ENCODE measurements around the gene ACP2. TPM values are rescaled to one million over a fixed set of nuclear protein-coding genes. Genes with fewer than 3 reads are reported as not detected.

The ACP2 gene
- polyA plus RNA-seq, 3 donors = 13.1 to 25.3 (median 20.5) TPM

GRCh38 chr11:47213950-47214565 lies 34.6 kb downstream of the ACP2 start:
- H4K20me1 ChIP-seq (ENCODE audit: insufficient read depth, low read length) = no peaks in the 10 kb centered on the region
- Mint-ChIP-seq H3K4me1 (peaks cover 23% of the 10 kb centered on the region), H3K27ac (peak overlapping the region; percentile 97 to 100 (median 100)), H3K4me3 (peak overlapping the region; percentile 98 to 100), H3K27me3 (ENCODE audit: low read depth in 3 of 3) (peaks cover 0 to 2% (median 0%) of the 10 kb centered on the region in 3 donors), H3K9me3 (peaks cover 0 to 4% (median 0%) of the 10 kb centered on the region in 7 donors), H3K36me3 (peaks cover 7 to 8% of the 10 kb centered on the region in 2 donors)
- DNase-seq = peak; percentile 84 to 89 (median 84)
- H3K27ac ChIP-seq (ENCODE audit: low read depth in 1 of 2, low read length in 2 of 2) = peak overlapping the region; percentile 90 to 93
- peak overlapping the region; percentile 81 for H3K9ac ChIP-seq (ENCODE audit: insufficient read depth, low read length, poor library complexity, severe bottlenecking)
- WGBS (ENCODE audit: insufficient coverage) = 11% methylated on average over 17 of the region's 20 CpGs
- intact Hi-C loops (cut with micrococcal nuclease) = loop anchor here (1.0 to 2.0 kb wide), 2 partner anchors 55 kb away; no protein-coding TSS in a partner anchor
- H3K79me2 ChIP-seq (ENCODE audit: insufficient read depth, low read length) = peaks cover 40% of the 10 kb centered on the region
- H3K4me3 ChIP-seq (replicated peaks in 1 of 3; ENCODE audit: low read depth in 2 of 3, low read length in 3 of 3) = peak overlapping the region; percentile 79 to 99 (median 81)
- no peaks in the 10 kb centered on the region for H3K27me3 ChIP-seq (ENCODE audit: control insufficient read depth in 2 of 2, insufficient read depth in 2 of 2, low read length in 2 of 2)
- no peak for TF ChIP-seq CTCF (IDR thresholded peaks at IDR 0.05)
- H3K4me2 ChIP-seq (replicated peaks; ENCODE audit: extremely low read depth, low read length, poor library complexity, severe bottlenecking) = peak overlapping the region; percentile 100
- H3K4me1 ChIP-seq (ENCODE audit: control insufficient read depth in 1 of 2, insufficient read depth in 2 of 2, low read length in 2 of 2) = peaks cover 15 to 29% of the 10 kb centered on the region in 2 donors
- H3K36me3 ChIP-seq (replicated peaks in 1 of 2; ENCODE audit: control insufficient read depth in 1 of 2, insufficient read depth in 2 of 2, low read length in 2 of 2) = peaks cover 0 to 10% of the 10 kb centered on the region in 2 donors
- H3K9me3 ChIP-seq (replicated peaks in 1 of 2; ENCODE audit: control insufficient read depth in 1 of 2, insufficient read depth in 1 of 2, low read length in 2 of 2) = no peaks in the 10 kb centered on the region
- peak overlapping the region; percentile 93 for H2AFZ ChIP-seq (ENCODE audit: insufficient read depth, low read depth, low read length, poor library complexity, severe bottlenecking)

- TF ChIP-seq CTCF (IDR thresholded peaks at IDR 0.05) = no peak
Measured at GRCh38 chr11:47212938-47213337, 35.7 kb downstream of the ACP2 start.

More at GRCh38 chr11:47212938-47213337, 35.7 kb downstream of the ACP2 start:
- peaks cover 0 to 3% (median 0%) of the 10 kb centered on the region in 3 donors for H3K27me3 Mint-ChIP-seq (ENCODE audit: low read depth in 3 of 3)
- Histone ChIP-seq H3K4me2 (replicated peaks; ENCODE audit: extremely low read depth, low read length, poor library complexity, severe bottlenecking) (no peak overlapping the region), H3K9ac (ENCODE audit: insufficient read depth, low read length, poor library complexity, severe bottlenecking) (no peak overlapping the region), H3K36me3 (replicated peaks in 1 of 2; ENCODE audit: control insufficient read depth in 1 of 2, insufficient read depth in 2 of 2, low read length in 2 of 2) (peaks cover 0 to under 1% of the 10 kb centered on the region in 2 donors), H4K20me1 (ENCODE audit: insufficient read depth, low read length) (no peaks in the 10 kb centered on the region), H3K4me3 (replicated peaks in 1 of 3; ENCODE audit: low read depth in 2 of 3, low read length in 3 of 3) (no peak overlapping the region), H3K27ac (ENCODE audit: low read depth in 1 of 2, low read length in 2 of 2) (no peak overlapping the region), H3K9me3 (replicated peaks in 1 of 2; ENCODE audit: control insufficient read depth in 1 of 2, insufficient read depth in 1 of 2, low read length in 2 of 2) (no peaks in the 10 kb centered on the region), H2AFZ (ENCODE audit: insufficient read depth, low read depth, low read length, poor library complexity, severe bottlenecking) (no peak overlapping the region), H3K79me2 (ENCODE audit: insufficient read depth, low read length) (peaks cover 29% of the 10 kb centered on the region), H3K4me1 (ENCODE audit: control insufficient read depth in 1 of 2, insufficient read depth in 2 of 2, low read length in 2 of 2) (peaks cover 15 to 29% of the 10 kb centered on the region in 2 donors), H3K27me3 (ENCODE audit: control insufficient read depth in 2 of 2, insufficient read depth in 2 of 2, low read length in 2 of 2) (no peaks in the 10 kb centered on the region)
- peaks cover 20% of the 10 kb centered on the region for H3K4me1 Mint-ChIP-seq
- WGBS (ENCODE audit: insufficient coverage) = 98% methylated on average over 11 of the region's 12 CpGs
- peak overlapping the region in 1 of 7 donors; percentile 41 for H3K27ac Mint-ChIP-seq
- intact Hi-C loops (cut with micrococcal nuclease) = no loop called here
- peaks cover 0 to 4% (median 0%) of the 10 kb centered on the region in 7 donors for H3K9me3 Mint-ChIP-seq
- no peak overlapping the region for H3K4me3 Mint-ChIP-seq
- peaks cover 0 to 2% of the 10 kb centered on the region in 2 donors for H3K36me3 Mint-ChIP-seq
- DNase-seq = no peak
